ENCODE measurements around the gene NECTIN2. TPM values are rescaled to one million over a fixed set of nuclear protein-coding genes. Genes with fewer than 3 reads are reported as not detected.
"Not testable (repeated sequence)": the region's sequence is repeated elsewhere in the genome, so short reads cannot be mapped to it uniquely, and the experiment has no call there.

NECTIN2 gene
- total RNA-seq, 4 donors from 2014 or later, result 25.6 to 171 (median 122) TPM

GRCh38 chr19:44876930-44877535 lies 30.9 kb downstream of the NECTIN2 start:
- no peak overlapping the region for H3K27ac ChIP-seq
- H3K9me3 ChIP-seq, result no peaks in the 10 kb centered on the region
- no peaks in the 10 kb centered on the region for H3K27me3 ChIP-seq
- H3K36me3 ChIP-seq, result peaks cover 0 to 60% (median 0%) of the 10 kb centered on the region in 3 donors
- no peak overlapping the region for H3K4me3 ChIP-seq
- H3K4me1 ChIP-seq, result no peaks in the 10 kb centered on the region
- DNase-seq, result no peak
- TF ChIP-seq POLR2A (IDR thresholded peaks at IDR 0.05) (no peak), CTCF (IDR thresholded peaks at IDR 0.05) (no peak)

- DNase-seq, result no peak
- peaks cover 0 to 54% (median 0%) of the 10 kb centered on the region in 3 donors for H3K36me3 ChIP-seq
- H3K4me3 ChIP-seq, result no peak overlapping the region
- TF ChIP-seq POLR2A (IDR thresholded peaks at IDR 0.05) (no peak), CTCF (IDR thresholded peaks at IDR 0.05) (no peak)
- H3K4me1 ChIP-seq, result no peaks in the 10 kb centered on the region
- no peak overlapping the region for H3K27ac ChIP-seq
- H3K9me3 ChIP-seq, result no peaks in the 10 kb centered on the region
- no peaks in the 10 kb centered on the region for H3K27me3 ChIP-seq
Observed at GRCh38 chr19:44878120-44878865, 32.2 kb downstream of the NECTIN2 start.

GRCh38 chr19:44879309-44880065 lies 33.4 kb downstream of the NECTIN2 start:
- Histone ChIP-seq H3K4me1 (no peaks in the 10 kb centered on the region), H3K9me3 (no peaks in the 10 kb centered on the region), H3K27ac (no peak overlapping the region), H3K27me3 (no peaks in the 10 kb centered on the region), H3K4me3 (no peak overlapping the region), H3K36me3 (peaks cover 0 to 51% (median 0%) of the 10 kb centered on the region in 3 donors)
- TF ChIP-seq CTCF (IDR thresholded peaks at IDR 0.05), result no peak
- TF ChIP-seq POLR2A (IDR thresholded peaks at IDR 0.05), result no peak
- no peak for DNase-seq

GRCh38 chr19:44882063-44882462 lies 36.0 kb downstream of the NECTIN2 start:
- no peak overlapping the region for H3K27ac ChIP-seq
- H3K36me3 ChIP-seq, result peaks cover 0 to 46% (median 0%) of the 10 kb centered on the region in 3 donors
- H3K4me3 ChIP-seq, result no peak overlapping the region
- no peaks in the 10 kb centered on the region for H3K27me3 ChIP-seq
- DNase-seq, result no peak
- TF ChIP-seq CTCF (IDR thresholded peaks at IDR 0.05) (no peak), POLR2A (IDR thresholded peaks at IDR 0.05) (no peak)
- no peaks in the 10 kb centered on the region for H3K9me3 ChIP-seq
- H3K4me1 ChIP-seq, result no peaks in the 10 kb centered on the region

- H3K4me3 ChIP-seq, H3K4me1 ChIP-seq, H3K9me3 ChIP-seq, DNase-seq, H3K27ac ChIP-seq, H3K27me3 ChIP-seq: not testable (repeated sequence)
- peaks cover 0 to 43% (median 0%) of the 10 kb centered on the region in 3 donors for H3K36me3 ChIP-seq
Observed at GRCh38 chr19:44882619-44883397, 36.7 kb downstream of the NECTIN2 start.

Measured in Peyer's patch (tissue), 4 donors.